H9 (cell line): Measurements from ENCODE around the gene DCAF11. TPM values are rescaled to one million over a fixed set of nuclear protein-coding genes. Genes with fewer than 3 reads are reported as not detected.

Source experiments
- DNase-seq: peaks from one replicate; pipeline ENCODE4 v3.0.0-alpha.2; 2017
- H2AFZ ChIP-seq: one replicate; pipeline ENCODE4 v1.6.1; 2013; ENCODE audit warnings: mild to moderate bottlenecking, low read length, control low read depth, moderate library complexity
- H2AK5ac ChIP-seq: 2 replicates; pipeline ENCODE4 v1.6.1; 2013; ENCODE audit warnings: low read length, control low read depth, mixed read lengths; ENCODE audit not compliant: insufficient read length
- H2BK120ac ChIP-seq: one replicate; pipeline ENCODE4 v1.6.1; 2013; ENCODE audit warnings: low read depth, mild to moderate bottlenecking, low read length, control low read depth, inconsistent platforms; ENCODE audit not compliant: poor library complexity, severe bottlenecking
- H2BK12ac ChIP-seq: 2 replicates; pipeline ENCODE4 v1.6.1; 2013; ENCODE audit warnings: low read length, control low read depth, mixed read lengths, low read depth; ENCODE audit not compliant: insufficient read length
- H2BK15ac ChIP-seq: 2 replicates; pipeline ENCODE4 v1.6.1; 2013; ENCODE audit warnings: low read depth, low read length, control low read depth
- H2BK20ac ChIP-seq: one replicate; pipeline ENCODE4 v1.6.1; 2013; ENCODE audit warnings: low read depth, mild to moderate bottlenecking, low read length, control low read depth, inconsistent platforms; ENCODE audit not compliant: poor library complexity, severe bottlenecking
- H2BK5ac ChIP-seq: 2 replicates; pipeline ENCODE4 v1.6.1; 2013; ENCODE audit warnings: low read length, control low read depth, mixed read lengths; ENCODE audit not compliant: insufficient read length
- H3K14ac ChIP-seq: 2 replicates; pipeline ENCODE4 v1.6.1; 2013; ENCODE audit warnings: low read length, control low read depth; ENCODE audit not compliant: insufficient read depth
- H3K18ac ChIP-seq: 2 replicates; pipeline ENCODE4 v1.6.1; 2013; ENCODE audit warnings: low read depth, mild to moderate bottlenecking, mixed read lengths, low read length, control low read depth; ENCODE audit not compliant: insufficient read length
- H3K23ac ChIP-seq: 2 replicates; pipeline ENCODE4 v1.6.1; 2013; ENCODE audit warnings: low read length, control low read depth, mixed read lengths, low read depth; ENCODE audit not compliant: insufficient read length
- H3K23me2 ChIP-seq: 2 replicates; pipeline ENCODE4 v1.6.1; 2013; ENCODE audit warnings: low read depth, mild to moderate bottlenecking, mixed read lengths, low read length, control low read depth; ENCODE audit not compliant: insufficient read length, poor library complexity, severe bottlenecking
- H3K27ac ChIP-seq: 2 replicates; pipeline ENCODE4 v1.5.1; 2013; ENCODE audit warnings: low read length, control low read depth, mixed read lengths, low read depth; ENCODE audit not compliant: insufficient read length
- H3K27me3 ChIP-seq: 2 replicates; pipeline ENCODE4 v1.6.1; 2013; ENCODE audit warnings: low read length, control low read depth, inconsistent platforms; ENCODE audit not compliant: insufficient read depth
- H3K4ac ChIP-seq: 2 replicates; pipeline ENCODE4 v1.6.1; 2013; ENCODE audit warnings: low read depth, mild to moderate bottlenecking, control low read depth, inconsistent platforms, low read length, moderate library complexity
- H3K4me1 ChIP-seq: 2 replicates; pipeline ENCODE4 v1.6.1; 2013; ENCODE audit warnings: low read length, control low read depth, inconsistent platforms; ENCODE audit not compliant: insufficient read depth
- H3K4me2 ChIP-seq: 2 replicates; pipeline ENCODE4 v1.6.1; 2013; ENCODE audit warnings: low read length, control low read depth, mixed read lengths; ENCODE audit not compliant: insufficient read length, insufficient read depth
- H3K56ac ChIP-seq: 2 replicates; pipeline ENCODE4 v1.6.1; 2013; ENCODE audit warnings: low read depth, mild to moderate bottlenecking, mixed read lengths, low read length, control low read depth; ENCODE audit not compliant: insufficient read length
- H3K79me1 ChIP-seq: 2 replicates; pipeline ENCODE4 v1.6.1; 2013; ENCODE audit warnings: low read depth, mild to moderate bottlenecking, moderate library complexity, low read length, control low read depth, inconsistent platforms; ENCODE audit not compliant: insufficient read depth, poor library complexity, severe bottlenecking
- H3K79me2 ChIP-seq: 2 replicates; pipeline ENCODE4 v1.6.1; 2013; ENCODE audit warnings: low read length, control low read depth, inconsistent platforms; ENCODE audit not compliant: insufficient read depth
- H3K9ac ChIP-seq: 2 replicates; pipeline ENCODE4 v1.6.1; 2013; ENCODE audit warnings: low read length, control low read depth, mixed read lengths; ENCODE audit not compliant: insufficient read length; ENCODE audit errors: extremely low read depth
- H3K9me3 ChIP-seq: one replicate; pipeline ENCODE4 v1.6.1; 2013; ENCODE audit warnings: low read depth, low read length, inconsistent platforms; ENCODE audit not compliant: control insufficient read depth
- H3T11ph ChIP-seq: one replicate; pipeline ENCODE4 v1.6.1; 2013; ENCODE audit warnings: mild to moderate bottlenecking, low read length, control low read depth, inconsistent platforms
- H4K20me1 ChIP-seq: one replicate; pipeline ENCODE4 v1.6.1; 2013; ENCODE audit not compliant: control insufficient read depth, insufficient read length, insufficient read depth
- H4K5ac ChIP-seq: 2 replicates; pipeline ENCODE4 v1.6.1; 2013; ENCODE audit warnings: low read depth, mild to moderate bottlenecking, mixed read lengths, low read length, control low read depth; ENCODE audit not compliant: insufficient read length
- H4K8ac ChIP-seq: replicated peaks from 2 replicates; pipeline ENCODE4 v1.6.1; 2013; ENCODE audit warnings: low read length, control low read depth, mixed read lengths, low read depth; ENCODE audit not compliant: insufficient read length
- H4K91ac ChIP-seq: 2 replicates; pipeline ENCODE4 v1.6.1; 2013; ENCODE audit warnings: low read depth, mild to moderate bottlenecking, moderate library complexity, mixed read lengths, low read length, control low read depth; ENCODE audit not compliant: insufficient read length
- H3K27ac Mint-ChIP-seq, 3 experiments: 2 replicates in 2 of 3; 3 replicates in 1 of 3; pipeline ENCODE4 v1.8.0; 2020 to 2021; ENCODE audit warnings: mixed read lengths in 3 of 3, mild to moderate bottlenecking in 1 of 3, moderate library complexity in 1 of 3
- H3K27me3 Mint-ChIP-seq: 2 replicates; pipeline ENCODE4 v1.8.0; 2021; ENCODE audit warnings: low read depth, mild to moderate bottlenecking, moderate library complexity, mixed read lengths
- H3K36me3 Mint-ChIP-seq, 3 experiments: 2 replicates in 2 of 3; 3 replicates in 1 of 3; pipeline ENCODE4 v1.8.0; 2020 to 2021; ENCODE audit warnings: low read depth in 3 of 3, mixed read lengths in 3 of 3; ENCODE audit not compliant: insufficient read depth in 1 of 3
- H3K4me1 Mint-ChIP-seq, 2 experiments: 2 replicates each; pipeline ENCODE4 v1.8.0; 2020; ENCODE audit warnings: mixed read lengths in 2 of 2
- H3K4me3 Mint-ChIP-seq, 2 experiments: 2 replicates in 1 of 2; 3 replicates in 1 of 2; pipeline ENCODE4 v1.8.0; 2020 to 2021; ENCODE audit warnings: mild to moderate bottlenecking in 2 of 2, mixed read lengths in 2 of 2, moderate library complexity in 1 of 2
- H3K9me3 Mint-ChIP-seq, 2 experiments: 2 replicates in 1 of 2; 3 replicates in 1 of 2; pipeline ENCODE4 v1.8.0; 2020; ENCODE audit warnings: mild to moderate bottlenecking in 2 of 2, mixed read lengths in 2 of 2, moderate library complexity in 1 of 2
- WGBS: extraction: QIAGEN DNeasy Blood & Tissue Kit; methylation state at CpG from one replicate; pipeline ENCODE4 v1.1.7; 2013; ENCODE audit warnings: missing lambda C conversion rate, low lambda C conversion rate, mixed read lengths; ENCODE audit not compliant: insufficient read length; ENCODE audit errors: extremely low coverage; 5-methylcytosine and 5-hydroxymethylcytosine counted together
- total RNA-seq: library from RNA; stranded (reverse); gene quantifications from 2 replicates; pipeline ENCODE4 v1.2.1, GENCODE V29; 2021
- TF ChIP-seq, protein P1 (sequence below): fragments of 200-600 bp; sonication (generic); conservative IDR thresholded peaks from 3 replicates; pipeline ENCODE4 v1.8.0; 2021; ENCODE audit warnings: antibody characterized with exemption, mild to moderate bottlenecking

The DCAF11 gene
- total RNA-seq, 1 experiment from 2014 or later = 73.4 TPM

DNA sequence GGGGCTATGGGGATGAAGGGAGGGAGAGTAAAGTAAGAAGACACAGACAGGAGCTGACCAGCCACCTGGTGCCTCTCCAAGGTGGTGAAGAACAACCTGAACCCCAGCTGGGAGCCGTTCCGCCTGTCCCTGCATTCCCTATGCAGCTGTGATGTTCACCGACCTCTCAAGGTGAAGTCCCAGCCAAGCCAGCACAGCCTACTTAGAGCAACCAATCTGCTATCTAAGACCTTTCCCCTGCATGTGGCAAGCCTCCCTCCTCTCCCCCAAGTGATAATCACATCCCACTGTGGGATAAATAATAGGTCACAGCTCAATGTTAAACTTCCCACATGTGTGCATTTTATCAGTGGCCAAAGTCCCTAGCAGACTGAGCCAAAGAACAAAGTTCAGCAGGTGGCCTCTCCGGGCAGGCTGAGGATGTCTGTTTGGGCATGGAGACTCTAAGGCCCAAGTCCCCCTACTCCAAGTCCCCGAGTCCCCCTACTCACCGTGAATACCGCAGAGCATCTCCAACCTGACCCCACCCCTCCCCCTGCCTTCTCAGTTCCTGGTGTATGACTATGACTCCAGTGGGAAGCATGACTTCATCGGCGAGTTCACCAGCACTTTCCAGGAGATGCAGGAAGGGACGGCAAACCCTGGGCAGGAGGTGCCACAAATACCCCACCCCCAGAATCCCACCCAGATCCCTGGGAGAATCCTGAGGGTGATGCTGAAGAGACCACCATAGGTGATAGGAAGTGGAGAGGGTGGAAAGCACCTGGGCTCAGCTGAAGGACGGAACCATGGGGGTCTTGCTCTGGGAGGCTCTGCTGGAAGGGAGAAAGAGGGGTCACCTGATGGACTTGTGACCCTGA is 39.7 kb upstream of the DCAF11 start:
- Histone ChIP-seq H4K8ac (no peak overlapping the region), H3K27me3 (no peaks in the 10 kb centered on the region), H3K4ac (no peak overlapping the region), H2BK12ac (no peak overlapping the region), H3K9ac (no peak overlapping the region), H3K56ac (no peak overlapping the region), H3K79me1 (no peaks in the 10 kb centered on the region), H3K79me2 (no peaks in the 10 kb centered on the region), H3K4me2 (no peak overlapping the region), H2BK15ac (no peak overlapping the region), H2BK5ac (no peak overlapping the region), H4K5ac (no peak overlapping the region), H2AFZ (no peak overlapping the region), H2BK120ac (no peak overlapping the region), H3K27ac (no peak overlapping the region), H3K23ac (no peak overlapping the region), H3K23me2 (no peaks in the 10 kb centered on the region), H4K20me1 (no peaks in the 10 kb centered on the region), H4K91ac (no peak overlapping the region), H3T11ph (no peak overlapping the region), H3K9me3 (no peaks in the 10 kb centered on the region), H3K4me1 (peaks cover 3% of the 10 kb centered on the region; the same call in 1 of the 2 replicates), H3K14ac (no peak overlapping the region), H2AK5ac (no peak overlapping the region), H2BK20ac (no peak overlapping the region), H3K18ac (no peak overlapping the region)
- H3K27ac Mint-ChIP-seq = no peak overlapping the region; a peak in 1 of 7 replicates
- TF ChIP-seq, protein P1, sequence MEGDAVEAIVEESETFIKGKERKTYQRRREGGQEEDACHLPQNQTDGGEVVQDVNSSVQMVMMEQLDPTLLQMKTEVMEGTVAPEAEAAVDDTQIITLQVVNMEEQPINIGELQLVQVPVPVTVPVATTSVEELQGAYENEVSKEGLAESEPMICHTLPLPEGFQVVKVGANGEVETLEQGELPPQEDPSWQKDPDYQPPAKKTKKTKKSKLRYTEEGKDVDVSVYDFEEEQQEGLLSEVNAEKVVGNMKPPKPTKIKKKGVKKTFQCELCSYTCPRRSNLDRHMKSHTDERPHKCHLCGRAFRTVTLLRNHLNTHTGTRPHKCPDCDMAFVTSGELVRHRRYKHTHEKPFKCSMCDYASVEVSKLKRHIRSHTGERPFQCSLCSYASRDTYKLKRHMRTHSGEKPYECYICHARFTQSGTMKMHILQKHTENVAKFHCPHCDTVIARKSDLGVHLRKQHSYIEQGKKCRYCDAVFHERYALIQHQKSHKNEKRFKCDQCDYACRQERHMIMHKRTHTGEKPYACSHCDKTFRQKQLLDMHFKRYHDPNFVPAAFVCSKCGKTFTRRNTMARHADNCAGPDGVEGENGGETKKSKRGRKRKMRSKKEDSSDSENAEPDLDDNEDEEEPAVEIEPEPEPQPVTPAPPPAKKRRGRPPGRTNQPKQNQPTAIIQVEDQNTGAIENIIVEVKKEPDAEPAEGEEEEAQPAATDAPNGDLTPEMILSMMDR = no peak
- peaks cover 21 to 29% of the 10 kb centered on the region in 2 experiments for H3K4me1 Mint-ChIP-seq
- no peaks in the 10 kb centered on the region for H3K36me3 Mint-ChIP-seq
- WGBS = no CpG with 5 or more reads among the region's 11 CpGs
- no peaks in the 10 kb centered on the region for H3K9me3 Mint-ChIP-seq
- DNase-seq = no peak
- H3K27me3 Mint-ChIP-seq = peaks cover under 1% of the 10 kb centered on the region
- H3K4me3 Mint-ChIP-seq = no peak overlapping the region
